ENCODE data around the gene HSCB.
"Not testable (repeated sequence)": the region's sequence is repeated elsewhere in the genome, so short reads cannot be mapped to it uniquely, and the experiment has no call there.

The HSCB gene

DNA sequence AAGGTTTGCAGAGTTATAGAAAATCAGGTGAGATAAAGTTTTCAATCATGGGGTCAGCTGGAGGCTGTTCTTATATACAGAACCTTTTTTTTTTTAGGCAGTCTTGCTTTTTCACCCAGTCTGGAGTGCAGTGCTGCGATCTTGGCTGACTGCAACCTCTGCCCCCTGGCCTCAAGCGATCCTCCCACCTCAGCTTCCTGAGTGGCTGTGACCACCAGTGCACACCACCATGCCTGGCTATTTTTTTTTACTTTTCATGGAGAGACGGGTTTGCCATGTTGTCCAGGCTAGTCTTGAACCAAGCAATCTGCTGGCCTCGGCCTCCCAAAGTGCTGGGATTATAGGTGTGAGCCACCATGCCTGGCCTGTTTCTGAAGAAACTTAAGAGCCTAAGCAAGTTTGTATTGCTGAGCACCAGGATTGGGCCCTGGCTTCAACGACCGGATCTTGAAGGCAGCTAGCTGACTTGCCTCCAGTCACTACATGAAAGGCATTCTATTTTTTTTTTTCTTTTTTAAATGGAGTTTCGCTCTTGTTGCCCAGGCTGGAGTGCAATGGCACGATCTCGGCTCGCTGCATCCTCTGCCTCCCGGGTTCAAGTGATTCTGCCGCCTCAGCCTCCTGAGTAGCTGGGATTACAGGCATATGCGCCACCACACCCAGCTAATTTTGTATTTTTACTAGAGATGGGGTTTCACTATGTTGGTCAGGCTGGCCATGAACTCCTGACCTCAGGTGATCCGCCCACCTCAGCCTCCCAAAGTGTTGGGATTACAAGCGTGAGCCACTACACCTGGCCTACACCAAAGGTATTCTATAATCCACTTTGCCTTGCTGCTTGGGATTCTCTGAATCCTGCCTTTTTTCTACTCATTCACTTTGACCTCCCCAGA, 50.9 kb downstream of the HSCB start:
- DNase-seq = no peak

DNA sequence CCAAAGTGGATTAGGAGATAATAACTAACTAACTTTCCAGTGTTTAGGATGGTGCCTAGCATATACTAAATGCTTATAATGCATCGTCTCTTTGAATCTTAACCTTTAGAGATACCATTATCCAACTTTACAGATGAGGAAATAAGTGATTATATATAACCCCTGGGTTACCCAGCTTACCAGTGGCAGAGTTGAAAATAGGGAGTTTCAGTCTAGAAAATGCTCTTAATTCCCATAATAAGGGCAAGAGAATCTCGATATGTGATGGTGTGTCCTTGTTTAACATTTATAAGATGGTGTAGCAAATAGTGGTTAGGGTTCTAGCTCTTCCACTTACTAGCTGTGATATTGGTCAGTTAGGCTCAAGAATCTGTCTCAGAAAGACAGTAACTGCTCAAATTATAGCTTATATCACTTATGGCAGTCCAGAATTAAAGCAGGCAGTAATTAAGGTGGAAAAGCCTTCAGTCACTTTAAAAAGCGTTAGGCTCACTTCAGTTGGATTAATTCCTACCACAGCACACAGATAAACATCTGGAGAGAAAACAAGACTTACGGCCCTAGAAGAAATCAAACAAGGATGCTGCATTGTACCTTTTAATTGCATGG, 52.2 kb downstream of the HSCB start:
- no peak for DNase-seq

DNA sequence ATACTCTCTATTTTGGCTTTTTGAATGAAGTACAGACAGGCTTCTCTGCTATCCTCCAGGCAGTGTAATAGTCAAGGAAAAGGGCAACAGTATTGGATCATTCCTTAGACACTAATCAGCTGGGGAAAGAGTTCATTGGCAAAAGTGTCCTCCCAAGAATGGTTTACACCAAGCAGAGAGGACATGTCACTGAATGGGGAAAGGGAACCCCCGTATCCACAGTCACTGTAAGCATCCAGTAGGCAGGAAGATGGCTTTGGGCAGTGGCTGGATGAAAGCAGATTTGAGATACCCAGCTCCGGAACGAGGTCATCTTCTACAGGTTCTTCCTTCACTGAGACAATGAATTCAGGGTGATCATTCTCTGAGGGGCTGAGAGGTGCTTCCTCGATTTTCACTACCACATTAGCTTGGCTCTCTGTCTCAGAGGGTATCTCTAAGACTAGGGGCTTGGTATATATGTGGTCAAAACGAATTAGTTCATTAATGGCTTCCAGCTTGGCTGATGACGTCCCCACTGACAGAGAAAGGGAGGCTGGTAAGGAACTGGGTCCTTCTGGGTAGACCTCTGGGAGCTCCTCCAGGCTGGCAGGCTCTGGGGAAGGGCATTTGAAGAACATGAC, 53.3 kb downstream of the HSCB start:
- DNase-seq = no peak

DNA sequence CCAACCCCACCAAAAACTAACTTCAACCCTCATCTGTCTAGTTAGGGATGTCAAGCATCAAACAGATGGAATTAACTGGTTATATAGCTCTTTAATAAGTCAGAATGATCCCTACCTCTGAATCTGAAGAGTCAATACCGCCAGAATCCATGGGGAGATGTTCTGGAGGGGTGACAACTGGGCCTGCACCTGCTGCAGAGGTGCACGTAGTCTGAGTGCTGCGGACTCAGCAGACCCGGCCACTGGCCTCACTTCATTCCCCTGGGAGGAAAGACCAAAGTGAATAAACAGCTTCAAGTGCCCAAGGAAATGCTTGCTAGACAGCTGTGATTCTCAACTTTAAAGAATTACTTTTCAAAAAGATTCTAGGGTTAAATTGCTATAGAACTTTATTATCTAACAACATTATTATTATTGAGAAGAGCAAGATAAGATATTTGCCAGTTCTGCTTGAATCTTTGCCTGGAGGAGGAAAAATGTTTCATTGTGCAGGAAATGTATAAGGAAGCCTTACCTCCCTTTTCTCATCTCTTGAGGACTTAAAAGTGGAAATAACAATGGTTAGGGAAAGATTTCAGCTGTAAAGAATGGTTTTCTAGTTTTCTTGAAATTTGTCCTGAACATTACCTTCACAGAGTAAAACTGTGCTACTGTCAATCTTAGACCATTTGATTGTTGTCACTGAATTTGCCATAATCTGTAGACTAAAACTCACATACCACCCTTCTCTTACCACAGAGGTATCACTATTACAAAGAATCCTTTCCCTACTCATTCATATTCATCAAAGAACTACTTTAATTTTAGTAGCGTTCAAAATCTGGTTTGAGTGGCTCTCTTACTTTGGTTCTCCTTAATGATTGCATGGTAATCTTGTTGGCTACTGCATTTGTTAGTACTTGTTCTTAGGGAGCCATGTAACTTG, 54.4 kb downstream of the HSCB start:
- DNase-seq = no peak

DNA sequence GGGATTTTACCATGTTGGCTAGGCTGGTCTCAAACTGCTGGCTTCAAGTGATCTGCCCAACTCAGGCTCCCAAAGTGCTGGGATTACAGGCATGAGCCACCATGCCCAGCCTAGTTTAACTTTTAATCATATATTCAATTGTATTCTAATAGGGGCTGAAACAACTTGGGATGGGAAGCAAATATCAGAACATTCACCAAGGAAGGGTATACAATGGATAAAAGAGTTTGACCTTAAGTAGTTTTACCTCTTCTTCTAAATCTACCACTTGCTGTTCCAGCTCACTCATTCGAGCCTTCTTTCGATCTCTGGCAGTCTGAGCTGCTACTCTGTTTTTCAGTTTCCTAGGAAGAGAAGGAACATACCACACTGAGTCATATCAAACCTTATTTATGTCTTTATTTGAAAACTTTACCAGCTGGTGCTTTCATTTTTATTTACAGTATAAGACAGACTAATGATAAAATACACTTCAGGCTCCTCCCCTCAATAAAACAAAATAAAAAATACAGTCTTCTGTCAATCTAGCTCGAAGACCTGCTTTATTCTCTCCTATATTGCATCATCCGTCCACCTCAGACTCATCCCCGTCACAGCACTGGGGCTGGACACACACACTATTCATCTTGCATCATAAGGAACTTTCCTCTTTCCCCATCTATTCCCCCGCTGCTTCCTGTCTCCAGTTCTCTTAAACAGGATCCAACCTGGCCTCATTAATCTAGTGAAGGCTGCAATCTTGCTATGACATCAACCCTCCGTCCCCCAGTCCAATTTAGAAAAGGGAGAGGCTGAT, 57.2 kb downstream of the HSCB start:
- DNase-seq = no peak

DNA sequence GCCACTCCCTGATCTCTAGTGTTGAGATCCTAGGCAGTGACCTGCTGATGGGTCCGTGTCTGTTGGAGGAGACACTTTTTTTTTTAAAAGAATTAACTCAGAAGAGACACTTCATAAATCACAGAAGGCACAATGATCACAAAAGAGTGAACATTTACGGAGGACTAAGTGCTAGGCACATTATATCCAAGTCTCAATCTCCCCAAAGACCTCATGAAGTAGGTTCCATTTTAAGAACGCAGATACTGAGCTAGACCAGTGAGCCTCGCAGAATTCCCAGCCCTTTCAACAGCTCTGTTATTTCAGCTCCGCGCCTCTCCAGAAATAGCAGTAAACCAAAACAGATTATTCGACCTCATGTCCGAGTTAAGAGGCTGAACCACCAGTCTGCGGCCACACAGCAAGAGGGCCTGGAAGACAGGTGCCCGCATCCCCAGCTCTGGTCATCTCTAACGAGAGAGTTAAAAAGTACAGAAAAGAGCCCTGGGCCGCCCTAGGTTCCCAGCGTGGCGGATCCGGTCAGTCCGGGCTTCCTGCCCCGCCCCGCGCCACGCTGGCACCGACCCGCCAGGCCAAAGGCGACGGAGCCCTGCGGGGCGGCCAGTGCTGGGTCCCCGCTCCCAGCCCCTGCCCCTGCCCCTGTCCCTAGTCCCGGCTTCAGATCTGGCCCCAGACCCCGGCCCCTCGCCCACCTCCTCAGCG, 57.9 kb downstream of the HSCB start:
- DNase-seq = peak; percentile 26

DNA sequence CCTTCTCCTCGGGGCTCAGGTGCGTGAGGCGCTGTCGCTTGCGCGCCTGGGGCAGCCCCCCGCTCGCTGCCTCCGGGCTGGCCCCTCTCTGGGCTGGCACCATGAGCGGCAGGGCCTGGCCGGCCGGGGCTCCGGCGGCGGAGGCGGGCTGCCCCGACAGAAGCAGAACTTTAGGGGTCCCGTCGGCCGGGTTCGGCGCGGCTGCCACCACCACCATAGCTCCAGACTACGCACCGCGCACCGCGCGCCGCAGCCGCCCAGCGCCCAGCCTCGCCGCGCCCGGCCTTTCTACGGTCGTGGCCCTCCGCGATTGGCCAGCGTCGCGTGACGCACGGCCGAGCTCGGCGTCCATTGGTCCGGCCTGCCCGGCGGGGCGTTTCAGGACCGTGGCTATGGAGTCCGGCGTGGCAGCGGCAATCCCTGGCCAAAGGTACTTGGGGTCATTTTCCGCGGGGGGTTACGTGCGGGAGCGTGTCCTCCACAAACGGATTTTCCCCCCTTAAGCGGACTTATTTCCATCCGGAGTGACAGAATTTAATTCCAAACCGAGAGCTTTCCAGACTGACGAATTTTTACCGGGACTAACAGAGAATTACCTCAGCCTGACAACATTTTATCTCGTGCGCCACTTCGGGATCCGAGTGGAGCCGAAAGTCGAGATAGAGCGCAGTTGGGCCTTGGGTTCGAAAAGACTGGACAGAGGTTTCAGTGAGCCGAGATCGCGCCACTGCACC, 58.6 kb downstream of the HSCB start, which contains the start of gene XBP1:
Gene XBP1 (minus strand): TSS at position 262 of the 734 bp plus-strand sequence.
- DNase-seq = peak; percentile 97

DNA sequence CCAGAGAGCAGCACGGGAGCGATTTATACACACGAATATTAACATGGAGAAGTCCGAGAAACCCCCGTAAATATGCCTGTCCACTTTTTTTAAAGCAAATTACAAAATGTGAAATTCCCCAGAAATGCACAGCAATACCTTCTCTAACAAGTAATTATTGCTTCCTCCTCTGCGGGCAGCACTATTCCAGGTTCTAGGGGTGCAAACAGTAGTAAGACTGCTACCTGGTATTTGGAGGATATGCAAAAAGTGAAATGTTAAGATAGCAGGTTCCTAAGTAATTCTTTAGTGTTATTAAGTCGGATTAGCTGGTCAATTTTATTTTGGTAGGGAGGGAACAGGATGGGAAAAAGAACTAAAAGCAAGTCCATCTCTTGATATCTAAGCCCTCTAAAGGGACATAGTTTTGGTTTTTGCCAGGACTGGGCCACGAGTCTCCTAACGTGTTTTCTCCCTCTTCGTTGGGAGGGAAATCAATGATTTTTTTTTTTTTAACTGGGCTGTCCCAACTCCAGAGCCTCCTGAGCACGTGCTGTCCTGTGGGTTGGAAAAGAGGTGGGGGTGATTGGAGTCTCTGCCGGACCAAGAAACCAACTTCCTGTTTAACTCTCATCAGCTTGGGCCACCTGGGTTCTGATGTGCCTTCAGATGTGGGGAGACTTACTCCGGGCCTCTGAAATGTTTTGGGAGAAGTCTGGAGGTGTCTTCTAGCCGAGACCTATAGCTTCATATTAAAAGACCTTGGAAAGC, 60.2 kb downstream of the HSCB start:
- DNase-seq = no peak

DNA sequence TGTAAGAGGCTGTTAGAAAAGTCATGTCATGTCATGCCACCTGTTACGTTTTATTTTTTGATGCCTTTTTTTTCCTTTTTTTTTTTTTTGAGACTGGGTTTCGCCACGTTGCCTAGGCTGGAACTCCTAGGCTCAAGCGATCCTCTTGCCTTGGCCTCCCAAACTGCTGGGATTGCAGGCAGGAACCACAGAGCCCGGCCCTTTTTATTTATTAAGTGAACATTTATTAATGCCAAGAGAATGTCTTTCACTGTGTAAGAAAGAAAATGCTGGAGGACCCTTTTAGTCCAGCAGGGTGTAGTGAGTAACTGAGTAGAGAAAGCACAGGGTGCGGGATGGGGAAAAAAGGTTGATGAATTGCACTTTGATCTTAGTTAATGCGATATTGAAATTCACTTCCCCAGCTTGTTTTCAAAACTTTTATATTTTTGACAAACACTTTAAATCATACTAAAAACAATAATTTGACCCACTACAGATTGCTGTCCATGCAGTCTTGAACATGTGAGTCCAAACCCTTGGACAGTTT, 60.8 kb downstream of the HSCB start:
- no peak for DNase-seq

DNA sequence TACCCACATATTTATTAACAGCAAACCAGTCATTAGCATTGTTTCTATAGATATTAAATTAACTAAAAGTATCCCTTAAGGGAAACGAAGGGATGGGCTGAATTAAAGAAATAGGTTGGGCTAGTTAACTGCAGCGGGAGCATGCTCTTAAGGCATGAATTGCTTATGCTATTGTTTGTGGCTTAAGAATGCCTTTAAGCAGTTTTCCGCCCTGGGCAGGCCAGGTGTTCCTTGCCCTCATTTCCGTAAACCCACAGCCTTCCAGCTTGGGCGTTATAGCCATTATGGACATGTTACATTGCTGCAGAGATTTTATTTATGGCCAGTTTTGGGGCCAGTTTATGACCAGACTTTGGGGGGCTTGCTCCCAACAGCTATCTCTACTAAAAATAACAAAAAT, 63.6 kb downstream of the HSCB start:
- not testable (repeated sequence) for DNase-seq
